HG03039 (cell line): ENCODE results near the gene CEP250.

ENCODE experiments used
- ATAC-seq: cut with Tn5 transposase; IDR thresholded peaks from one replicate; pipeline ENCODE4 v1.9.1; 2021; ENCODE audit warnings: mild to moderate bottlenecking, moderate library complexity; ENCODE audit not compliant: unreplicated experiment

CEP250 gene, protein sequence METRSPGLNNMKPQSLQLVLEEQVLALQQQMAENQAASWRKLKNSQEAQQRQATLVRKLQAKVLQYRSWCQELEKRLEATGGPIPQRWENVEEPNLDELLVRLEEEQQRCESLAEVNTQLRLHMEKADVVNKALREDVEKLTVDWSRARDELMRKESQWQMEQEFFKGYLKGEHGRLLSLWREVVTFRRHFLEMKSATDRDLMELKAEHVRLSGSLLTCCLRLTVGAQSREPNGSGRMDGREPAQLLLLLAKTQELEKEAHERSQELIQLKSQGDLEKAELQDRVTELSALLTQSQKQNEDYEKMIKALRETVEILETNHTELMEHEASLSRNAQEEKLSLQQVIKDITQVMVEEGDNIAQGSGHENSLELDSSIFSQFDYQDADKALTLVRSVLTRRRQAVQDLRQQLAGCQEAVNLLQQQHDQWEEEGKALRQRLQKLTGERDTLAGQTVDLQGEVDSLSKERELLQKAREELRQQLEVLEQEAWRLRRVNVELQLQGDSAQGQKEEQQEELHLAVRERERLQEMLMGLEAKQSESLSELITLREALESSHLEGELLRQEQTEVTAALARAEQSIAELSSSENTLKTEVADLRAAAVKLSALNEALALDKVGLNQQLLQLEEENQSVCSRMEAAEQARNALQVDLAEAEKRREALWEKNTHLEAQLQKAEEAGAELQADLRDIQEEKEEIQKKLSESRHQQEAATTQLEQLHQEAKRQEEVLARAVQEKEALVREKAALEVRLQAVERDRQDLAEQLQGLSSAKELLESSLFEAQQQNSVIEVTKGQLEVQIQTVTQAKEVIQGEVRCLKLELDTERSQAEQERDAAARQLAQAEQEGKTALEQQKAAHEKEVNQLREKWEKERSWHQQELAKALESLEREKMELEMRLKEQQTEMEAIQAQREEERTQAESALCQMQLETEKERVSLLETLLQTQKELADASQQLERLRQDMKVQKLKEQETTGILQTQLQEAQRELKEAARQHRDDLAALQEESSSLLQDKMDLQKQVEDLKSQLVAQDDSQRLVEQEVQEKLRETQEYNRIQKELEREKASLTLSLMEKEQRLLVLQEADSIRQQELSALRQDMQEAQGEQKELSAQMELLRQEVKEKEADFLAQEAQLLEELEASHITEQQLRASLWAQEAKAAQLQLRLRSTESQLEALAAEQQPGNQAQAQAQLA (N-terminal part only)

DNA sequence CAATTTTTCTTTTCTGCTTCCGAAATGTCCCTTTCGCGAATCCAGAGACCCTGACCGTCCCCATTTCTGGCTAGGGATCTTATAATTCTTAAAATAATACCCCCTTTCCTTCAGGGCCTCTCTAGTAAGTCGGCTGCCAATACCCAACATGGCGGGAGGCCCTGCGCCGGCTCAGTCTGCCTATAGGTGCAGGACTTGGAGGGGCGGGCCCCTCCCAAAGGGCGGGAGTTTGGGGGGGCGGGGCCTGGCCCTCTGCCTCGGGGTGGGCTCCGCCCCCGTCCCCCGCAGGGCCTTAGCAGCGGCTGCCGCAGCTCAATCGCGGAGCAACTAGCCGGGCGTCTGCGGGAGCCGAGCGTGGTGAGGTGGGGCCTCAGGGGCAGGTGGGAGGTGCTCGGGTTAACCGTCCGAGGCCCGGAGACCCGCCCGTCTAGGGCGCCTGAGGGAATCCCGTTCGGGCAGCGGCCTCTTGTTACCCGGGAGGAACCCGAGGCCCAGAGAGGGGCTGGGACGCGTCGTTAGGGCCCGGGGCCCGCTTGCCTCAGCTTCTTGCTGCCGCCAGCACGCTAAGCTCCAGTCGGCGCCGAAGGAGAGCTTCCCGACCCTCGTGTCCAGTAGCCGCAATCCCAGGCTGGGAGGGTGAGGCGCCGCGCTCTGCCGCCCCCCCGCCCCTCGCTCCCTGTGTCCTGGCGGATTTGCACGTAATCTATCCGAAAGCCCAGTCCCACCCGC is at the start of gene CEP250:
CEP250 (plus strand) TSS at position 718 of the 729 bp plus-strand sequence. CDS start 6,770 bp downstream, outside the sequence.
- peak; percentile 94 for ATAC-seq

DNA sequence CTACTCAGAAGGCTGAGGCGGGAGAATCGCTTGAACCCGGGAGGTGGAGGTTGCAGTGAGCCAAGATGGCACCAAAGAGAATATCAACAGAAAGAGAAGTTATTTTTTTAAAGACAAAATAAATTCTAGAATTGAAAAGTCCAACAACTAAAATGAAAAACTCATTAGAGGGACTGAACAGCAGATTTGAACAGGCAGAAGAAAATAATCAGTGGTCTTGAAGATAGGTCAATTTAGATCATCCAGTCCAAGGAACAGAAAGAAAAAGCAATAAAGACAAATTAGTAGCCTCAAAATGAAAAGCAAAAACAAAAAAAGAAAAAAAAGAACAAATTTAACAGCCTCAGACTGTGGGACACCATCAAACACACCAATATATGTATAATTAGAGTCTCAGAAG is 49.6 kb upstream of the CEP250 start:
- no peak for ATAC-seq

DNA sequence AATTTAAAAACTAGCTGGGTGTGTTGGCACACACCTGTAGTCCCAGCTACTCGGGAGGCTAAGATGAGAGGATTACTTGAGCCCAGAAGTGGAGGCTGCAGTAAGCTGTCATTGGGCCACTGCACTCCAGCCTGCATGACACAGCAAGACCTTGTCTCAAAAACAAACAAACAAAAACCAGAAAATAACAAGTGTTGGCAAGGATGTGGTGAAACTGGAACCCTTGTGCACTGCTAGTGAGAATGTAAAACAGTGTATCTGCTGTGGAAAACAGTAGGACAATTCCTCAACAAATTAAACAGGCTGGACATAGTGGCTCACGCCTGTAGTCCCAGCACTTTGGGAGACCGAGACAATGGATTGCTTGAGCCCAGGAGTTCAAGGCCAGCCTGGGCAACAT is 47.1 kb upstream of the CEP250 start:
- ATAC-seq, result no peak

DNA sequence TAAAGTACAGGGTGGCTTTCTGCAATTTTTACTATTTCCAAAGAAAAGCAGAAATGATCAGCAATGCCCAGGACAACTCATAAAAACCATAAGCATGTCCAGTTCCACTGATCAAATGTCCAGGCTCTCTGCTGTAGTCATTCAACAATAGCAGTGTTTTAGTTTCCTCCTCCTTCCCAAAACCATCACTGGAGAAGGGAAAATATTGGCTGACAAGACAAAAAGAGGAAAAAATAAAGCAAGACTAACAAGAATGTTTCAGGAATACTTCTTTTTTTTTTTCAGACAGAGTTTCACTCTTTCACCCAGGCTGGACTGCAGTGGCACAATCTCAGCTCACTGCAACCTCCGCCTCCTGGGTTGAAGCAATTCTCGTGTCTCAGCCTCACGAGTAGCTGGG is 45.9 kb upstream of the CEP250 start:
- ATAC-seq, result no peak

DNA sequence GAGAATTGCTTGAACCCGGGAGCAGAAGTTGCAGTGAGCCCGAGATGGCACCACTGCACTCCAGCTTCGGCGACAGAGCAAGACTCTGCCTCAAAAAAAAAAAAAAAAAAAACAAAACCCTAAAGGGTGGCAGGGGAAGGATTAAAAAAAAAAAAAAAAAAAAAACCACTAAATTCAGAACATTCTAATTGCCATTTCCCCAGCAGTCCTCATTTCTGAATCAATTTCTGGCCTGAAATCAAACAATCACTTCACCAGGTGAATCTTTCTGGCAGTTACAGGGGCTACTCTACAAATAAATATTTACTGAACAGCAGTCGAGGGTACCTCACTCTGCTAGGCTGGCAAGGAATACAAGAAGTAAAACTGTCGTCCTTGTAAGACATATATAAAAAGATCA is 44.8 kb upstream of the CEP250 start:
- no peak for ATAC-seq

DNA sequence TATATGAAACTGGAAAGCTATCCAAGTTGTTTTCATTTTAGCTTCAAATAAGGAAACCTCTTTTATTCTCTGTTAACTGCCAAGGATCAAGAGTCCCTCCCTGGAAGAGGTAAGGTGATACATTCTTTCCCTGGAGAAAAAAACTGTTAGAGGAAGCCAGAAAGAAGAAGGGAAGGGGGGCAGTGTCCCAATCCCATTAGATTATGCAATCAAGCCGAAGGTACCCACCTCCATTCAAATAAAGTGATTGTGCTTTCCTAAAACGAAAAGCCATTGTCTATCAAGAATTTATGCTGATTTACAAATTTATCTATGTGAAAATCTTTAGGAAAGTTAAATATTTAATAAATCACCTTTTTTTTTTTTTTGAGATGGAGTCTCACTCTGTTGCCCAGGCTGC is 34.1 kb upstream of the CEP250 start:
- ATAC-seq, result no peak

DNA sequence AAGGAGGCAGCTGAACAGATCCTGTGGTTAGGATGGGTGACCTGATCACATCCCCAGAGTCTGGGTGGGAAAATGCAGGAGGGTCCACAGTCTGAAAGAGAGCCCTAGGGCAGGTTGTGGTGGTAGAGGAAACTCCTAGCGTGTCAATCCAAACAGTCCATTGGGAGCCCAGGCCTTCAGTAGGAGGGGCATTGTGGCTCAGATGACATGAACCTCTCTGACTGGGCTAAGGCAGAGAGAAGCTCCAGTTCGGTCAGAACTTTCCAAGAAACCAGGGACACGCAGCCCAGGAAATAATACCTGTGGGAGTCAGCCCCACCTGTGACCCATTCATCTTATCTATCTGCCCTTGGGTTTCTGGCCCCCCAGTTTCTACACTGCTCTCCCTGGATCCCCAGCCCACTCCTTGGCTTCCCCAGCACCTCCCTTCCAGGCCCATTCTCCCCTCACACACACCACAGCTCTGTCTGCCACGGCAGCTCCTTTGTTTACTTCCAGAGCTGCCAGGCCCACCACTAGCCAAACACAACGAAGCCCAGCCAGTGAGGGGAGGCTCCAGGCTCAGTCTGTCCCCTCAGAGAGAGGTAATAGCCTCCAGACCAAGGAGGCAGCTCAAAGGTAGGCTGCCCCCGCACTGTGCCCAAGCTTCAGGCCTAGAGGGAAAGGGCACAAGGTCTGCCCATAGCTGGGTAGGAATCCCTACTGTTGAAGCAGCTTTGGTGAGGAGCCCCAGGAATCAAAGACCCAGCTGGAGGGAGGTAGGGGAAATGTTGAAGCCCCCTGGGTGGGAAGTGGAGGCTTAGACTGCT is 23.6 kb upstream of the CEP250 start:
- no peak for ATAC-seq

DNA sequence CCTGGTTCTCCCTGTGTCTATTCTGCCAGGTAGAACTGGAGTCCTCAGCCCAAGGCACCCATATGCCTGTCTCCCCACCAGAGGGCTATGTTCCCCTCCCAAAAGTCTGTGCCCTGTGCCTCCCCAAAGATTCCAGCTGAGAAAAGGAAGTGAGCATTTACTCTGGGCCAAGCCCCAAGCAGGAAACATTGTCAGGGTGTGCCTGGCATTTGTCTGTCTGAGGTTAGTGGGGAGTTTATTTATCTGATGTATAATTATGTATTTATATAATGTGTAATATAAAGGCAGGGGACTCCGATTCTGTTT is 23.0 kb upstream of the CEP250 start:
- no peak for ATAC-seq

DNA sequence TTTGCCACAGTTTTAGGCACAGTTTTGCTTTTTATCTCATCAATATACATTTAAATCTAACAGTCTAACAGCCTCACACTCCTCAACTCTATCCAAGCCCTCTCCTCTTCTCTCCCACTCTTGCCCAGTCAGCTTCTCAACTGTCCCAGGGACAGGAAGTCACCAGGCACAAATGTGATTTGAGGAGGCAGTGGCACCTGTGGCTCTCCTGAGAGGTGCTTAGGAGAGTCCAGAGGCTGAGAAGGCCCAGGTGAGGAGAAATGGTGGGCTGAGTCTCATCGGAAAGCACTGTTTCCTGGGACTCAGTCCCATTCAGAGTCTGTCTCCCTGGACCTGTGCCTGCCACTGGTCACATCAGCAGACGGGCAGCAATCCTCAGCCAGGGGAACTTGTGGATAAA is 22.1 kb upstream of the CEP250 start:
- ATAC-seq, result no peak

DNA sequence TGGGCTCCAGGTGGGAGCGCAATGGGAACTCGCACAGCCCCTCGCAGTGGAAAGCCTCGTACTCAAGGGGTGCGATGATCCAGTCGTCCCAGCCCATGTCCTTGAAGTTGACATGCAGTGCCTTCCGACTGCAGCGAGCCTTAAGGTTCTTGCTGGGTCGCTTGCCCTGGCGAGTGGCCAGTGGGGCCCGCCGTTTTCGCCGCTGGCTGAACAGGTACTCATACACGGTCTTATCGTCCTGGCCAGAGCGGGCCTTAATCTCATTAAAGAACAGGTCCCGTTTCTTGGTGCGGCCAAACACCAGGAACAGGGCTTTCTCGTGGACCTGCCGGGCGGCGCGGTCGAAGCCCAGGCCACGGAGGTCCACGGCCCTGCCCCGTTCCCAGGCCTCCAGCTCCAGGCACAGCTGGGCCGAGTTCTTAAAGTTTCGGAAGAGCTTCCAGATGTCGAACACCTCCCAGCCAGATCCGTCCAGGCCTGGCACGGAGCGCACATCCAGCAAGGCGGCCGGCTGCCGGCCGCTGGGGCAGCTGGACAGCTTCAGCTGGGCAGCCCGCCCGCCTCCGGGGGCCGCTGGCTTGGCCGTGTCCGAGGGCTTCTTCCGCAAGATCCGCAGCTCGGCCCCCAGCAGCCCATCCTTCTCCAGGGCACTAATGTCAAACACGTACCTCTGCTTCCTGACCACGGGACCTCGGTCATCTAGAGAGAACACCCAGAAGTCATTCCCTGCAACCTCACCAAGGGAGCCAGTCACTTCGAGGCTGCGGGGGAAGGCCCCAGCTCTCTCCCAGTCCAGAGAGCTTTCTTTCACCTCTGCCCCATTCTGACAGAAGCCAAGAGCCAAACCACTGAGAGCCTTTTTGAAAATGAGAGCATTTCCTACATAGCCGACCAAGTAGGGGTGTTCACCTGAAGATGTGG is 21.1 kb upstream of the CEP250 start:
- ATAC-seq, result no peak

DNA sequence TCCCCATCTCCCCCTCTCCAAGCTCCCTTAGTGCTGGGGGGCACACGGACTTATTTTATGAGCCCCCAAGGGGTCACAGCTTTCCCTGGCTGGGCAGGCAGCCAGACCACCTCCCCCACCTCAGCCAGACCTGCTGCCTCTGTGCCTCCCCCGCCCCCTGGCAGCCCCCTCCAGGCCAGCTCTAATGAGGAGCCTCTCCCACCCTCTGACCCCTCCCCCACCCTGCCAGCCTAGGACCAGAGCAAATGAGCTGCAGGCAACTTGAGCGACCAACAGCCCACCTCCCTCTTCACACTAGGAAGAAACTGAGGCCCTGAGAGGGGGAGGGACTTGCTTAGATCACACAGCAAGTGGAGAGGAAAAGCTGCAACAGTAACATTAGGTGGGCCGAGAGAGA is 19.2 kb upstream of the CEP250 start:
- ATAC-seq, result no peak

DNA sequence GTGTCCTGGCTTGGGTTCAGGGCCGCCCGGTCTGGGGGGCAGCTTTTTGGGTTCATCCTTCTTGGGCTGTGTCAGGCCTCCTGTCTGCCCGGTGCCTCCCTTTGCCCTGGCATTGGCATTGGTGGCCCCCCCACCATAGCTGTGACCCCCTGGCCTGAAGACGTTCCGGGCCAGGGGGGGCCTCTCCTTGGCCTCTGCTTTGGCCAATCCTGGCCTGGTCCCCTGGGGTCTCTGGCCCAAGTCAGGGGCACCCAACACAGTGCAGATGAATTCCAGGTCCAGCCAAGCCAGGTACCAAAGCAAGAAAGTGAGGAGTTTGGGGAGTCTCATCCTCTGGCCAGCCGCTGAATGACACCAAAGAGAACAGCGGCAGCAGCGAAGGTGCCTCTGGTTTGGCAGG is 17.8 kb upstream of the CEP250 start:
- ATAC-seq, result no peak

DNA sequence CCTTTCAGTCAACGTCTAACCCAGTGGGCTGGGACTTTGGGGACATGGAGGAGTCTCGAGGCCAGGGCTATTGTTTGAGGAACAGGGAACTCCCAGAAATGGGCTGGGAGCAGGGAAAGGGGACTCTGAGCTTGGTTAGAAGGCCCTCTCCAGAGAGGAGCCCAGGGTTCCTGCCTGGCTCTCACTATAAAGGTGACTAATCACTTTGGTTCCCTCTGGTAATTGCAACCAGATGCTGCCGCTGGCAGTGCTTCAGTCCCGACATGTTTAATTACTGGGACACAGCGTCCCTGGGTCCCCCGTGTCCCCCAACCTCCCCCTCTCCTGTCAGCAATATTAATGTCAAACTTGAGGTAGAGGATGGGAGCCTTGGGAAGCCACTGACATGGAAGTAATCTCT is 12.4 kb upstream of the CEP250 start:
- no peak for ATAC-seq

DNA sequence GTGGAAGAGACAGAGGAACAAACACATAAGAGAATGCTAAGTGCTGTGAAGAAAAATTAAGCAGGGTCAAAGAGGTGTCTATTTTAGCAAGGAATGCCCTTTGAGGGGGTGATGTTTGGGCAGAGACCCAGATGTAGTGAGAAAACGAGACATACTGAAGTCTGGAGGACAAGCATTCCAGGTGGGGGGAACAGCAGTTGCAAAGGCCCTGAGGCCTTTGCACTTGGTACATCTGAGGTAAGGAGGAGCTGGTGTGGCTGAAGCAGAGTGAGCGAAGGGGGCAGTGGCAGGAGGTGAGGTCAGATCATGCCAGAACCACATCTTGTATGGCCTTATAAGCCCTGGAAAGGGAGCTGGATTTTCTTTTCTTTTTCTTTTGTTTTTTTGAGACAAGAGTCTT is 11.2 kb upstream of the CEP250 start:
- no peak for ATAC-seq

DNA sequence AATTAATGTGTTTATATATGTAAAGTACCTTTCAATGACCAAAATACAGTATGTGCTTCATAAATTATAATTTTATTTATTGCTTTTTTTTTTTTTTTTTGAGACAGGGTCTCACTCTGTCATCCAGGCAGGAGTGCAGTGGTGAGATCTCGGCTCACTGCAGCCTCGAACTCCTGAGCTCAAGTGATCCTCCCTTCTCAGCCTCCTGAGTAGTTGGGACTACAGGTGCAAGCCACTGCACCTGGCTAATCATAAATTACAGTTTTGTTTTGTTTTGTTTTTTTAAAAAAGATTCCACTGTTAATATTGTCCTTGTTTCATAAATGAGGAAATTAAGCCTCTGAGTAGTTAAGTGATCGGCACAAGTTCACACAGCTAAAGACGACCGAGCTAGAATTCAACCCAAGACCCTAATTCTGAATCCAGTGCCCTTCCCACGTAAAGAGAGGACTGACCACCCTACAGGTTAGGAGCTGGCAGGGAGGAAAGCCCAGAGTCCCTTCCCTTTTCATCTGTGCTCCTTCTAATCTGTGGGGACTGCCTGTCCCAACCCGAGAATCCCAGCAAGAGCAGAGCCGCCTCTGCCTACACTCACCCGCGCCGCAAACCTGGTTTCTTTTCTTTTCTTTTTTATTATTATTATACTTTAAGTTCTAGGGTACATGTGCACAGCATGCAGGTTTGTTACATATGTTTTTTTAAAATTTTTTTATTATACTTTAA is 8.9 kb upstream of the CEP250 start:
- ATAC-seq, result no peak

DNA sequence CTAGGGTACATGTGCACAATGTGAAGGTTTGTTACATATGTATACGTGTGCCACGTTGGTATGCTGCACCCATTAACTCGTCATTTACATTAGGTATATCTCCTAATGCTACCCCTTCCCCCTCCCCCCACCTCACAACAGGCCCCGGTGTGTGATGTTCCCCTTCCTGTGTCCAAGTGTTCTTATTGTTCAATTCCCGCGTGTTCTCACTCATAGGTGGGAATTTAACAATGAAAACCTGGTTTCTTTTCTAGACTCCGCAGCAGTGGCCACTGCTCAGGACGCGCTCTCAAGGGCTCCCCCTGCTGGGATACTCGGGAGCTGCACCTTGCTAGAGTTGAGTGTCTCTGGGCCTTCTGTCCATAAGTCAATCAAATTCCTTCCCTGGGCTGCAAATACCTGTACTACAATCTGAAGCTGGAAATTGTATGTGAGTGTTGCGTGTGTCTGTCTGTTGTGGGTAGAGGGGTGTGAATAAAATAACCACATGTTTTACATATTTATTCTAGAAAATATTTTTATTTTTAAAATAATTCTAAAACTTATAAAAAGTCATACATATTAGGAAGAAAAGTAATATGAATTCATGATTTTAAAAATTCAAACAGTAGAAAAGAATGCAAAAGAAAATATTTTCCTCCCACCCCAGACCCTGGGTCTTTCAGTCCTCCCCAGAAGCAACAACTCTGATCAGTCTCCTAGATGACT is 8.2 kb upstream of the CEP250 start:
- no peak for ATAC-seq

DNA sequence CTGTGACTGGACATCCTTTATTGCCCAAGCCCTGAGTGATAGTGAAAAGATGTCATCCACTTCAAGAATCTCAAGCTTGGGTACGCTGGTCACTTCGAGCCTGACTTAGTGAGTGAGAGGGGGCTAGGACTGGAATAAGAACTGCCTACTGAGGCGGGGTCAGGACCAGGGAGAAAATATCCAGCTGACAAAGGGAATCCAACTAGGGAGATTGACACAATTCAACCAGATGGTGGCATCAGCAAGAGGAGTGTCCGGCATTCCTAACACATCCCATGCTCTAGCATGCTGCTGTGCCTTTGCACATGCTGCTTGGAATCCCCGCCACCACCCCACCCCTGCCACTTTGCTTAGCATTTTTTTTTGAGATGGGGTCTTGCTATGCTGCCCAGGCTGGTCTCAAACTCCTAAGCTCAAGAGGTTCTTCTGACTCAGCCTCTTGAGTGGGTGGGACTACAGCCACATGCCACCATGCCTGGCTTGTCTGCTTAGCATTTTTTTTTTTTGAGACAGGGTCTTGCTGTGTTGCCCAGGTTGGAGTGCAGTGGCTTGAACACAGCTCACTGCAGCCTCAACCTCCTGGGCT is 6.5 kb upstream of the CEP250 start:
- ATAC-seq, result no peak
